Activated gamma-delta T cell (primary cell): ENCODE results near the gene SFI1.

Experiments used
- DNase-seq: peaks from one replicate; lab custom pipeline; 2025; lab: John Stamatoyannopoulos, UW

Gene SFI1

DNA sequence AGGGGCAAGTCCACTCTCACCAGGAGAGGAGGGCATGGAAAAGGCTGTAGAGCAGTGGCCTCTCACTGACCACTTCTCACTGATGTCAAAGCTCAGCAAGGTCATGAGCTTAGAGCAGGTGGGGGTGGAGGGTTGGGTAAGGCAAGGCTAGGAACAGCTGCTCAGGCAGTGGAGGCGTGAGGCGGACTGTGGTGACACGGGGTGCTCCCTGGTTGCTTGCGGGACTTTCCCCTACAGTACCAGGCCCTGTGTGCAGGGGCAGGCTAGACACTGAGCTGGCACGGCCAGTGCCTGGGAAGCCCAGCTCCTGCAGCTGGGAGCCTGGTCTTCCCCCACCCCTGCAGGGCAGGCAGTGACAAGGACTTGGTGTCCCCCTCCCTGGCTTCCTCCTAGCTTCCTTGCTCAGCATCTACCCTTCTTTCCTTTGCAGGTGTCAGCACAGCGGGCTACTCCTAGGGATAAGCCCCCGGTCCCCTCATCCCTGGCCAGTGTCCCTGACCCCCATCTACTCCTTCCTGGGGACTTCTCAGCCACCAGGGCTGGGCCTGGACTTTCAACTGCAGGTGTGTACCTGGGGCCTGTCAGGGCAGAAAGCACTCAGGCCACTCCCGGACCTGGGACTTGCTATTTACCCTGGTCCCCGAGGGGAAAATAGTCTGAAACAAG, 120.1 kb downstream of the SFI1 start:
- no peak for DNase-seq

DNA sequence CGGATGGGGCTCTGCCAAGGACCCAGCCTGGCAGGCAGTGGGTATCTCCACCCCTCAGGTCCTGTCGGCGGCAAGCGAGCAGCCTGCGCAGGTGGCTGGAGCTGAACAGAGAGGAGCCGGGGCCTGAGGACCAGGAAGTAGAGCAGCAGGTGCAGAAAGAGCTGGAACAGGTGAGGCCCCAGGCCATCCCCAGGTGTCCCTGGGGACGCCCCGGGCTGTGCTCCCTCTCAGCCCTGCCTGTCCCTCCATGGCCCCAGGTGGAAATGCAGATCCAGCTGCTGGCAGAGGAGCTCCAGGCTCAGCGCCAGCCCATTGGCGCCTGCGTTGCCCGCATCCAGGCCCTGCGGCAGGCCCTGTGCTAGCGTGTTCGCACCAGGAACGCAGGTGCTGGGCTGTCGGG, 121.7 kb downstream of the SFI1 start:
- DNase-seq, result no peak

DNA sequence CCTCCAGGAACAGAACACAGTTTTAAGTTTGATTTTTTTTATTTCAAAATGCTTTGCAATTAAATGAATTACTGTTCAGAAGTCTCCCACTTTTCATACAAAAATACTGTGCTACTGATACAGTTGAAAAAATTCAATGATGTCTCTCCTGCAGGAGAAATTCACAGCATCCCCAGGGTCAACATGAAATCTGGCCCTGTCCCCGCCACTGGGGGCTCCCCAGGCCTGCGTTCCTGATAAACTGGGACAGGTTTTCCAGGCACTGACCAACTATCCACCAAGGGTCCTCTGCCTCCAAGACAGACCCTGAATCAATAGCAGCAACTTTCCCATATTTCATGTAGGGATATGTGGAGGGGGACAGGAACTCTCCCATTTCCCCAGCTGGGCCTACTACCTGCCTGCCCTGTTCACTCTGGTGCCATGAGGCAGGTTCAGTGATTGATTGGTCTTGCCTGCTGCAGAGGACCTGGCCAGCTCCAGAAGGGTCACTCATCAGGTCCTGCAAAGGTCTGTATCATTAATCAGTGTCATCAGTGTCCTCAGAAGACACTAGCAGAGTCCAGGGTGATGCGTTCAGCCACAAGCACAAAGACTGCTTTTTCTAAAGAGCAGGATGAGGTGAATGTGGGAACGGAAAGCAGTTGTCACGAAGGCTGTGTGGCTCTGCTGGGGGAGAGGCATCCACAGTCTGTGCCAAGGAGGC, 122.3 kb downstream of the SFI1 start:
- DNase-seq, result no peak

DNA sequence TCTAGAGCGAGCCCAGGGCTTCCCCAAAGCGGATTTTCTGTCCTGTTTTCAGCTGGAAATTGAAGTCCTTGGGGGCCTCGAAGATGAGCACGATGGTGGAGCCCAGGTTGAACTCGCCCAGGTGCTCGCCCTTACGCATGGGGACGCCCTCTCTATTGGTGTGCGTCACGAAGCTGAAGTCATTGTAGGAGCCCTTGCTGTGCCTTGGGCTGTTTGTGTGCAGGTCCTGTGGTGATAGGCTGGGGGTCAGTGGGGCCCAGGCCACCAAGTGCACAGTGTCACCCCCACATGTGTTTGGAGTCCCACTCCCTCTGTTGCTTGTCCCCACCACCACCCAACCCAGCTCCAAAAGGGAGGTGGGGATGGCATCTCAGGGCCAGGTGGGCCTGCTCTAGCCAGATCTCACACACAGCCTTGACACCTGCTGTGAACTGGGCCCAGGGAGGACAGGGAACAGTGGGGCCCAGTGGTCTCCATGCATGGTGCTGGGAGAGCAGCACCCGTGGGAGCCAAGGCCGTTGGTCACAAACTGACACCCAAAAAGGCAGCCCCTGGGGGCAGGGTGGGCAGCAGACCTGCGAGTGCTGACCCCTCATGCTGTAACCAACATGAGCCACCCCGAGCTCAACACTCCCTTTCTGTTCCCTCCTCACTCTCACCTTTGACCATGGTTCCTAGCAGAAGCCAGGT, 123.4 kb downstream of the SFI1 start:
- no peak for DNase-seq

DNA sequence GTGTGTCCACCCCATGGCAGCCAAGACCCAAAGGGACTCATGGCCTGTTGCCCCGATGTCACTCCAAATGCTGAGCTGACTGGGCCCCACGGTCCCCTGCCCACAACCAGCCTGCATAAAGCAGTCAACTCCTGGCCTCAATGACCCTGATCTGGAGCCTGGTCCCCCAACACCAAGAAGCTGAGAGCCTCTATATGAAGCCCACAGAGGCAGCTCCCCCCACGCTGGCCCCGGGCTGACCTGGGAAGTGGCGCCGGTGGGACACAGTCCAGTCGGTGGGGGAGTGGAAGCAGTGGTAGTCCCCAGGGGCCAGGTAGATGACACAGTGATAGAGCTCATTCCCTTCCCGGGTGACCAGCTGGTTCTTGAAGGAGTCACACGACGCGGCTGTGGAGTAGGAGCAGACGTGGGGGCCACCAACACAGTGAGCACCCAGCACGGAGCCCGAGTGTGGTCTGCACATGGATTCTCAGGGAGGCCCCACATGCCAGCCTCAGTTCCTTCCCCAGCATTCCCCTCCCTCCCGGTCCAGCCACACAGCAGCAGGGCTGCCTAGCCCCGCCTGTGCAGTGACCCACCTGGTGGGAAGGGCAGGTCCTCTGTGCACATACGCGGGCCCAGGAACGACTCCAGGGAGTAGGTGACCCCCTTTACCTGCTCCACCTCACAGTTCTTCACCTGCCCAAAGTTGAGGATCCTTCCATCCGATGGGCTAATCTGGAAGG, 124.6 kb downstream of the SFI1 start:
- no peak for DNase-seq

DNA sequence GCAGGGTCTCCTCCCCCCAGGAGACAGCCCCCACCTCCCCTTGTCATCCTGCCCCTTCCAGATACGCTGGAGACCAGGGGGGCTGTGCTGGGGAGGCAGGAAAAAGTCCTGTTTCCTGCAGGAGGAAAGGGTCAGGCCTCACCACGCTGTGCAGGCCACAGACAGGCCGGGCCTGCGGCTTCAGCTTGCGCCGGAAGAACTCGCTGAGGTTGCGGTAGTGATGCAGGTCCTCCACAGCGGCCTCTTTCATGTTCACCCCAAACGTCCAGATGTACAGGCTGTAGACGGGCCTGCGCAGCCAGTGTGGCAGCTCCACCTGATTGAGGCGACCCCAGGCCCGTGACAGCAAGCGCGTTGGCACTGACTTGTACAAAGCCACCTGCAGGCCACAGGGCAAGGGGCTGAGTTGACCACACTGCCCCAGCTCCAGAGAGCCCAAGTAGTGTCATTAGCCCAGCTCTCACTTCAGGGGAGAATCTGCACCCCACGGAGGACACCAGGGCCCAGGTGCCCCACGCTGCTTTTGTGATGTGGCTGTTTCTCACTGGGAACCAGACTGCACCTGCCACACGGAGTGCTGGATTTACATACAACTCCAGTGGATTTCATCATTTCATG, 125.3 kb downstream of the SFI1 start:
- no peak for DNase-seq

DNA sequence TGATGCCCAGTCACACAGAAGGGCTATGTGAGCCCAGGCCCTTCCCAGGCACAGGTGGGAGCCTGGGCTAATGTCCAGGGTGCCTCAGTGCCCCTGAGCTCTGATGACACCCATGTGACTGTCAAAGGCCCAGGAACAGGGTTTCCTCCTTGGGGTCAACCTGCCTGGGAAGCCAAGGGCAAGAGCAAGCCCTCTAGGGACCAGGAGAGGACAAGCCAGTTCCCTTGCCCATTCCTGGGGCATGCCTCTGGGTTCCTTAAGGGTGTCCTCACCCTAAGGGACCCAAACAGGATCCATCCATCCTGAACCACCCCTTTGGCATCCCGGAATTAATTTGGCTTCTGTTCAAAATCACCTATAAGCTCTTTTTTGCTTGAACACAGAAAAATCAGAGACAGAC, 126.6 kb downstream of the SFI1 start:
- DNase-seq, result no peak

DNA sequence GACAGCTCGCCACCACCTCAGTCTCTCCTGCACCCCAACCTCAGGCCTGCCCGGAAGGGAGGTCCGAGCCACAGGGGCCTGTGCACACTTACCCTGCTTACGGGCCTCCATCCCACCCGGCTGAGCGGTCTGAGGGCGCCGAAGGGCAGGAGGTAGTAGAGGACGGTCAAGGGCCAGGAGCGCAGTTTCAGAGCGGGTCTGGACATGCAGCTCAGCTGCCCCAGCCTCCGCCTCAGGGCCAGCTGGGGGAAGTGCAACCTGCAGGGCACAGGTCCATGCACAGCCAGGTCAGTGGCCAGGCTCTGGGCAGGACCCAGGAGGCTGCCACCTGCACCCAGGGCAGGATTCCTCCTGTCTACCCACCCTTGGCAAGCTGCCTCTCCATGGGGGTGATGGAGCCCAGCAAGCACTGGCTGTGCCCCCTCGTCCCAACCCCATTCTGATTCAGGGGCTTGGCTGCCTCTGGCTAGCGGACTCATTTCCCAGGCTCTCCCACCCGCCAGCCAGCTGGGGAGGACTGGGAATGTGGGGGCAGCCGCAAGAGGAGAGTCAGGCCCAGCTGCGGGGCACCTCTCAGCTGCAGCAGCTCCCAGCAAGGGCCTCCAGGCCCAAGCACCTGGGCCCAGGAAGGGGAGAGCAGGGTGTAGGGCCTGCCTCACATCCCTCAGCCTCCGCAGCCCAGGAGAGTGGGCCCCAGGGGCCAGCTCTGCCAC, 127.4 kb downstream of the SFI1 start:
- DNase-seq, result no peak

DNA sequence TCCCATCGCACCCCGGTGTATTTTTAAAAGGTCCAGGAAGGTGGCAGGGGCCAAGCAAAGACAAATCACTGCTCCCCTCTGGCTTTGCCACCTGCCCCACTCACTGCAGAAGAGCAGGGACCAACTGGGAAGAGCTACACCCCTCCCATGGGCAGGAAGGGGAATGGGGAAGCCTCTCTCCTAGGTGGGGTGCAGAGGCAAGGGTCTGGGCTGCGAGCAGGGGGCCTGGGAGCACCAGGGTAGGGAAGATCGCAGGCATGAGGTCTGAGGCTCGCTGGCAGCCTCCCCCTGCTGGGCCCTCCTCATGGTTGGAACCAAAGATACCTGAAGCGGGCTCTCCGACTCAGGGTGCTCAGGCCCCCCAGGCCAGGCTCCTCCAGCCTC, 128.9 kb downstream of the SFI1 start:
- no peak for DNase-seq

DNA sequence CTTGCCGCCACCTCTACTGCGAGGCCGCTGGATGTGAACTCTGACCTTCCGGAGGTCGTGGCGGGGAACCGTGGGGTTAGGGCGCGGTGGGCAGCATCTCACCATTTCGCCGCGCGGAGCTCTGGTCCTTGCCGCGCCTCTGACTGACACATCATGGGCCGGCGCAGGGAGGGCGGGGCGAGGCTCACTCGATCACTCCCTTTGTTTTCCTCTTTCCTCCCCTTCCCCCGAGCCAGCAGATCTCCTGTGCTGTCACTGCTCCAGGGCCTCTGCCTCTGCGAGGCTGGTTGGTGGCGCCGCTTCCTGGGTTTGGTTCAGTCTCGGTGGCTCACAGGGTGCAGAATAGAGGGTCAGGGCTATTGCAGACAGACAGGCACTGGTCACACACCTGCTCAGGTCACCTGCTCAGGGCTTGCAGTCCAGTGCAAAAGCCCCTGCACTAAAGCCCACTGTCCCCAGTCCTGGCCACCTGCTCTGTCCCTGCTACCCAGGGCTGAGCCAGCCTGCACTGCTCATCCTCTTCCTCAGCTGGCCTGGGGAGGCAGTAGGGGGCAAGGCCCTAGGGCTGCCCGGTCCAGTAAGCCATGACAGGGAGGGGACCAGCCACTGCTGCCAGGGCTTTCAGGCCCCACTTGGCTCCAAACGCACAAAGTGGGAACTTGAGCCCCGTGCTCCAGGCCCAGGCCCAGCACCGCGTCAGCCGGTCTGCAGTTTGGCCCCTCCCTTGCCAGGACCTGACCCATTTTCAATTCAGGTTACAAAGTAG, 129.5 kb downstream of the SFI1 start:
- no peak for DNase-seq

DNA sequence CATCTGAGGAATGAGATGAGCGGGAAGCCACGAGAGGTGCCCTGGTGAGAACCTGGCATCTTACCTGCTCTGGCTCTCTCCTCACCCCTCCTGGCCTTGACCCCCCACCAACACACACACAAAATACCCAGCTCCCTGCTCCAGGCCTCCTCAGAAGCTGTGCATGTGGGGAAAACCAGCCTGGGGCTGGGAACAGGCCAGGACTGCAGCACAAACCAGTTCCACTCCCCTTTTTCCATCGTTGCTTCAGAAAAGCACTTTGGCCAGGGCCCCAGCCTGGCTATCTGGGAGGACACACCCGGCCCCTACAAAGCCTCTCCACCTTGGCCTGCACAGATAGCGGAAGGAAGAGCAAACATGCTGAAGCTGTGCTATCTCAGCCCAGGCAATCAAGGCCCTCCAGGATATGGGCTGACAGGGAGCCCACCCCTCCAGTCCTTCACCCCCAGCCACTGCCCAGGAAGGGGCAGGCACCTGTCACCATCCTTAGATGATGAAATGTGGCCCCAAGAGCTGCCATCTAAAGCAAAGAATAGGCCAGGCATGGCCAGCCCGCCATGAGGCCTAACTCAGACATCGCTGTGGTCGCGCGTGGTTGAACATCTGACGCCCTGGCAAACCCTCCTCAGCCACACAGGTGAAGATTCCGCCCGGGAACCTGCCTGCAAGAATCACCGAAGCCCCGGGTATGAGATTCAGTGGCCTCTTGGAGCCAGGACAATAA, 130.3 kb downstream of the SFI1 start:
- DNase-seq, result no peak

DNA sequence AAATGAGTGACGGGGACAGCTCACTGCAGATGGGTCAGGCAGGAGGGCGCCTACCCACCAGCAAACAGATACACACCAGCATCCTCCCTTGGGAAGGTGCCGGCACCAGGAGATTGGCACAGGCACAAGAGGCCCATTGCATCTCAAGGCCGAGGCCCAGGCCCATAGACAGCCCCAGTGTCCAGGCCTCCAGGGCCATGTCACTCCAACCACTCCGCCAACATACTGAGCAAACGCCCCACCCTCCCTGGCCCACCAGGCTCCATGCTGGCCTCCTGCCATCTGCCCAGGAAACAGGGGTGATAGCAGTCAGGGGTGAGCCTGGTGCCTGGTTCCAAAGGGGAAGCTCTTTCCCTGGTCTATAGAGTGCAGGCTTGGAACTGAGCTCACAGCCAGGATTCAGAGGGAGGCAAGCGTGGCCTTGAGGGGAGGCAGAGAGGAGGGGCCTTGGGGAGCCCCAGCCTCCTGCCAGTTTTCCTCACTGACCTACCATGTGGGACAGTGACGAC, 130.9 kb downstream of the SFI1 start:
- no peak for DNase-seq

DNA sequence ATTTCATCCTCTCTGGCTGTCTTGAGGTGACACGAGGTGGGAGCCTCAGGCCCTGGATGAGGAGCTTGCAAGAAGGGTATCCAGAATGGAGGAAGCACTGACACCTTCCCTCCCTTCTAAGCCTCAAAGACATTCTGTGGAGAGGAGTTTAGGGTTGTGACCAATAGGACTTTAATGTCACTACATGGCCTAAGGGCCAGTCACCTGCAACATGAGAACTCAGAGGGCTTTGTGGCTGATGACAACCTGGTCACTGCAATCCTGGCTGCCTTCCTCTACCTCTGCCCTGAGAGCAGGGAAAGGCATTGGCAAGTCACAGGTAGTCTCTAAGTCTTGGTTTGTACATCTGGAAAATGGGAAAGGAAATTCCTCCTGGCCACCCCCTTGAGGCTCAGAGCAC, 132.0 kb downstream of the SFI1 start:
- no peak for DNase-seq

DNA sequence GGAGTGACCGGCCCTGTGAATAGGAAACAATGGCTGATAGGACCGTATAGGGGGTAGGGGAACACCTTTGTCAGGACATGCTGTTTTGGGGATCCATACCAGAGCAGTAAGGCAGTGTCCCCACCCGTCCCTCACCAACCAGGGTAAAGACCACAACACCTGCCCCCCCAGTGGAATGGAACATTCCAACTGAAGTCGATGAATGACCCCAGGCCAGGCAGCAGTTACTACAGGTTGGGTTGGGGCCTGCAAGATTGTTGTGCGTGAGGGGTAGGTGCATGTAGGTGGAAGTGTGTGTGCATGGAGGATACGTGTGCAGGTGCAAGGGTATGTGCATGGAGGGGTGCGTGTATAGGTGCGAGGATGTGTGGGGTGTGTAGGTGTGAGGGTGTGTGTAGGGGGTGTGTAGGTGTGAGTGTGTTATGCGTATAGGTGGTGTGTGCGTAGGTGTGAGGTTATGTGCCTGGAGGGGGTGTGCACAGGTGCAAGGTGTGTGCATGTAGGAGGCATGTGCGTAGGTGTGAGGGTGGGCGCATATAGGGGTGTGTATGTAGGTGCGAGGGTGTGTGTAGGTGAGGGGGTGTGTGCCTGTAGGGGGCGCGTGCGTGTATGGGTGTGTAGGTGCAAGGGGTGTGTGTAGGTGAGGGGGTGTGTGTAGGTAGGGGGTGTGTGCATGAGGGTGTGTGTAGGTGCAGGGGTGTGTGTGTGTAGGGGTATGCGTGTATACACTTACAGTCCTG, 132.8 kb downstream of the SFI1 start:
- no peak for DNase-seq

DNA sequence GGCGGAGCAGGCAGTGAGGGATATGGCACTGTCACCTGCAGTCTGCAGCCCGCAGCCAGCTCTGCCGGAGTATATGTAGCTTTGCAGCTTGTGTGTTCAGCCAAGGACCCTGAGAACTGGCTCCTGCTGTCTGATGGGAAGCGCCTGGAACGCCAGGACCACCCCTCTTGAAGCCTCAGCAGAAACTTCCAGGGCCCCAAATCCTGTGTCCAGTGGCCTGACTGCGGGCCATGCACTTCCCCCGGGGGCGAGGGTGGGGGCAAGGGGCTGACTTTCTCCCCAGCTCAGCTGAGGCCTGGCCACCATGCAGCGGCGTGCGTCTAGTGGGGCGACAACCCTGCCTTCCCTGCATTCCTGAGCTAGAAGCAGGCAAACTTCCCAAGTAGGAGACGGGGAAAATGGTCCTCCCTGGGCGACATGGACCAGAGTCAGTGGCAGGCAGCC, 133.4 kb downstream of the SFI1 start:
- DNase-seq, result no peak

DNA sequence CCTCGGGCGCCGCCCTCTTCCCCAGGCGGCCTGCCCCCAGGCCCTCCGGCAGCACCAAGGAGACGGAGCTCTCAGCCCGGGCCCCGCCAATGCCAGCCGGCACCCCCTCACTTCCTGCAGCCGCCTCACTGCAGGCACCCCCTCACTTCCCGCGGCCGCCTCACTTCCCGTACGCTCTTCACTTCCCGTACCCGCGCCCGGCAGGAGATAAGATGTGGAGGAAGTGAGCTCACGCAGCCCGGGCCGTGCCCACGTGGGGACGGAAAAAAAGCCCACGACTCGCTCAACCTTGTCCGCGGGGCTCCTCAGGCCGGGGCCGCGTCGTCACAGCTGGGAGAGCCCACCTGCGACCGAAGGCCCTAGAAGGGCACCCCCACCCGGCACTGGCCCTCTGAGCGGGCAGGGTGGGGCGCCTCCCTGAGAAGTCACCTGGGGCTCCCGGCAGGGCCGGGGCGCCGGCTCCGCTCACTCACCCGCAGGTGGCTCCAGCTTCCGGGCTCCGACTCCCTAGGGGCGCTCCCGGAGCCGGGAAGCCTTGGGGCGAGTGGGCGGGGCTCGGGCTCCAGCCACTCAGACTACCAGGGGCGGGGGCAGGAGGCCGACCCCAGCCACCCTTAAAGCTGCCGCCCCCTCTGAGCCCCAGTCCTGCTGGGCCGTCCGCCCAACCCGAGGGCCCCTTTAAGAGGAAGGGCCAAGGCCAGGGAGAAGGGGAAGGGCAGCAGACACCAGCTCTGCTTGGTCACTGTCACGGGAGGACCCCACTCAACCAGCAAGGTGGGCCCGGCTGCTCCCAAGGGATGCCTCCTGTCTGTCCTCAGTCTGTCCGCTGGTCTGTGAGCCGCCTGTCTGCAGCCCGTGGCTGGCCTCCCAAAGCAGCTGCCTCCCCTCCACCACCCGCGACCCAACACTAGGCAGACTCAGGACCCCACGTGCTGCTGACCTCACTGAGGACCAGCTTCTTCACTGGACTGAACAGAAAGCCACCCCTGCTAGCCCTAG, 134.3 kb downstream of the SFI1 start:
- peak; percentile 79 for DNase-seq

DNA sequence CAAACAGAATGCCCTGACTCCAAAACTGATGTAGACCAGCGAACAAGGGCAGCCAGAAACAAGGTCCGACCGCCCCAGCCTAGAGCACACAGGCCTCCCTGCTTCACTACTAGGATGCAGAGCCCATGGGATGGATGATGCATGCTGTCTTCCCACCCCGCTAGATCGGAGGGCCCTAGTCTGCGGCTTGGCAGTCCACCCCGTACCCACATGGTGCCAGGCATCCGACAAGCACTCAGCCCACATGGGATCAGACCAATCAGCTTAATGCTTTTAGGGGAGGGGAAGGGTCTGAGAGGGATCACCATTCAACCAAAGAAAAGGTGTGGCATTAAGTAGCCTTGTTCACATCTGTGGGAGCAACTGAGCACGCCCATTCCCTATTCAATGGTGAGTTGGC, 135.1 kb downstream of the SFI1 start:
- DNase-seq, result no peak
